ENCODE data around the gene CCBE1.

DNA sequence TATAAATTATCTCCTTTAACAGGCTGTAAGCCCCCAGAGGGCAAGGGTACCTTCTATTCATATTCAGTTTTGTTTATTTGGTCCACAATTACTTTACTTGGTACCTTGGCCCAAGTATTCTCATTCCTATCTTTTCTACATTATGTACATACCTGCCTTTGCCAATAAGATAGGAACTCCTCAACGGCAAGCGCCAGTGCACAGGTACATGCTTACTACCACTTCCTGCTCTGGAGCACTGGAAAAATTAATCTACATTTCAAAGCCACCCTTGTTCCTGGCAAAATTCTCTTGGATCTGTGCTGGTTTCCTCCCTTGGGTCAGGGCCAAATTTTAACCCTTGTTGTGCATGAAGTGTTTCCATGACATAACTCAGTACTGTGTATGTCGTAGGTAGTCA, 303.8 kb downstream of the CCBE1 start:
- TF ChIP-seq CTCF (IDR thresholded peaks at IDR 0.05): no peak
- TF ChIP-seq POLR2AphosphoS5 (IDR thresholded peaks at IDR 0.05): no peak
- no peak for TF ChIP-seq EP300 (IDR thresholded peaks at IDR 0.05)
